ENCODE measurements around the gene HHAT. TPM values are rescaled to one million over a fixed set of nuclear protein-coding genes. Genes with fewer than 3 reads are reported as not detected.

Gene HHAT
- polyA plus RNA-seq, 3 donors, result 1.1 to 1.6 (median 1.5) TPM

DNA sequence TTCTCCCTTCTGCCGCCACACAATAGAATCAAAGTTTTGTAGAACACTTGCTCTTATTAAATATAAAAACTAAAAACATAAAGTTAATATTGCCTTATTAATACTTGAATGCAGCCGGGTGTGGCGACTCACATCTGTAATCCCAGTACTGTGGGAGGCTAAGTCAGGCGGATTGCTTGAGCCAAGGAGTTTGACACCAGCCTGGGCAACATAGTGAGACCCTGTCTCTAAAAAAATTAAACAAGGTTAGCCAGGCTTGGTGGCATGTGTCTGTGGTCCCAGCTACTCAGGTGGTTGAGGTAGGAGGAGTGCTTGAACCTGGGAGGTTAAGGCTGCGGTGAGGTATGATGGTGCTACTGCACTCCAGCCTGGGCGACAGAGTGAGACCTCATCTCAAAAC lies 13.2 kb upstream of the HHAT start:
- Histone ChIP-seq H3K4me2 (replicated peaks; ENCODE audit: extremely low read depth, low read length, poor library complexity, severe bottlenecking) (no peak overlapping the region), H3K27ac (ENCODE audit: low read depth in 1 of 2, low read length in 2 of 2) (no peak overlapping the region), H4K20me1 (ENCODE audit: insufficient read depth, low read length) (no peaks in the 10 kb centered on the region), H3K4me3 (replicated peaks in 1 of 3; ENCODE audit: low read depth in 2 of 3, low read length in 3 of 3) (no peak overlapping the region), H2AFZ (ENCODE audit: insufficient read depth, low read depth, low read length, poor library complexity, severe bottlenecking) (no peak overlapping the region), H3K79me2 (ENCODE audit: insufficient read depth, low read length) (no peaks in the 10 kb centered on the region), H3K36me3 (replicated peaks in 1 of 2; ENCODE audit: control insufficient read depth in 1 of 2, insufficient read depth in 2 of 2, low read length in 2 of 2) (no peaks in the 10 kb centered on the region), H3K9ac (ENCODE audit: insufficient read depth, low read length, poor library complexity, severe bottlenecking) (no peak overlapping the region), H3K9me3 (replicated peaks in 1 of 2; ENCODE audit: control insufficient read depth in 1 of 2, insufficient read depth in 1 of 2, low read length in 2 of 2) (no peaks in the 10 kb centered on the region), H3K27me3 (ENCODE audit: control insufficient read depth in 2 of 2, insufficient read depth in 2 of 2, low read length in 2 of 2) (peaks cover 4 to 6% of the 10 kb centered on the region in 2 donors), H3K4me1 (ENCODE audit: control insufficient read depth in 1 of 2, insufficient read depth in 2 of 2, low read length in 2 of 2) (peaks cover 4 to 5% of the 10 kb centered on the region in 2 donors)
- TF ChIP-seq, protein P1, sequence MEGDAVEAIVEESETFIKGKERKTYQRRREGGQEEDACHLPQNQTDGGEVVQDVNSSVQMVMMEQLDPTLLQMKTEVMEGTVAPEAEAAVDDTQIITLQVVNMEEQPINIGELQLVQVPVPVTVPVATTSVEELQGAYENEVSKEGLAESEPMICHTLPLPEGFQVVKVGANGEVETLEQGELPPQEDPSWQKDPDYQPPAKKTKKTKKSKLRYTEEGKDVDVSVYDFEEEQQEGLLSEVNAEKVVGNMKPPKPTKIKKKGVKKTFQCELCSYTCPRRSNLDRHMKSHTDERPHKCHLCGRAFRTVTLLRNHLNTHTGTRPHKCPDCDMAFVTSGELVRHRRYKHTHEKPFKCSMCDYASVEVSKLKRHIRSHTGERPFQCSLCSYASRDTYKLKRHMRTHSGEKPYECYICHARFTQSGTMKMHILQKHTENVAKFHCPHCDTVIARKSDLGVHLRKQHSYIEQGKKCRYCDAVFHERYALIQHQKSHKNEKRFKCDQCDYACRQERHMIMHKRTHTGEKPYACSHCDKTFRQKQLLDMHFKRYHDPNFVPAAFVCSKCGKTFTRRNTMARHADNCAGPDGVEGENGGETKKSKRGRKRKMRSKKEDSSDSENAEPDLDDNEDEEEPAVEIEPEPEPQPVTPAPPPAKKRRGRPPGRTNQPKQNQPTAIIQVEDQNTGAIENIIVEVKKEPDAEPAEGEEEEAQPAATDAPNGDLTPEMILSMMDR (IDR thresholded peaks at IDR 0.05), result no peak
- no peak overlapping the region for H3K4me3 Mint-ChIP-seq
- peaks cover 6% of the 10 kb centered on the region for H3K4me1 Mint-ChIP-seq
- H3K9me3 Mint-ChIP-seq, result peaks cover 0 to 9% (median 4%) of the 10 kb centered on the region in 7 donors
- WGBS (ENCODE audit: insufficient coverage), result 84% methylated on average over 3 of the region's 6 CpGs
- no peak for DNase-seq
- peaks cover 13 to 29% (median 27%) of the 10 kb centered on the region in 3 donors for H3K27me3 Mint-ChIP-seq (ENCODE audit: low read depth in 3 of 3)
- H3K36me3 Mint-ChIP-seq, result no peaks in the 10 kb centered on the region
- intact Hi-C loops (cut with micrococcal nuclease), result no loop called here
- no peak overlapping the region for H3K27ac Mint-ChIP-seq

DNA sequence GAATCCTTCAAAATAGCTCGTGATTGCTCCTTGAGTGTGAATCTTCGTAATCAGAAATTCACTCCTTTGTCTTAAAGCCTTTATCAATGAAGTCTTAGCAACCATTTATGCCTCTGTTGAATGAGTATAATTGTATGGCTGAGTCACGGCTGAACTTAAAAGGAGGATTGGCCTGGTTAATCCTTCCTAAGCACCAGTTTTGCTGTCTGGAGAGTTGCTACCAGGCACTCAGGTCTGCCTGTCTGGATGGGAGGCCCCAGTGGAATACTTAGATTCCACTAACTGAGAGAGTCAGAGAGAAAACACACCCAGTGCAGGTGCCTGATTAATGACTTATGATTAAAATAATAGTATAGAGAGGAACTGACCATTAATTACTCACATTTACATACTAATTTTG lies 7.6 kb upstream of the HHAT start:
- no peaks in the 10 kb centered on the region for H3K36me3 Mint-ChIP-seq
- DNase-seq, result no peak

More for the DNA sequence above, 7.6 kb upstream of the HHAT start:
- no peaks in the 10 kb centered on the region for H3K4me1 ChIP-seq (ENCODE audit: control insufficient read depth in 1 of 2, insufficient read depth in 2 of 2, low read length in 2 of 2)
- no peaks in the 10 kb centered on the region for H3K36me3 ChIP-seq (replicated peaks in 1 of 2; ENCODE audit: control insufficient read depth in 1 of 2, insufficient read depth in 2 of 2, low read length in 2 of 2)
- H3K4me2 ChIP-seq (replicated peaks; ENCODE audit: extremely low read depth, low read length, poor library complexity, severe bottlenecking), result no peak overlapping the region
- no peaks in the 10 kb centered on the region for H3K9me3 ChIP-seq (replicated peaks in 1 of 2; ENCODE audit: control insufficient read depth in 1 of 2, insufficient read depth in 1 of 2, low read length in 2 of 2)
- no peak overlapping the region for H3K4me3 Mint-ChIP-seq
- no peaks in the 10 kb centered on the region for H3K79me2 ChIP-seq (ENCODE audit: insufficient read depth, low read length)
- WGBS (ENCODE audit: insufficient coverage), result no CpG with 5 or more reads among the region's 3 CpGs
- H3K9ac ChIP-seq (ENCODE audit: insufficient read depth, low read length, poor library complexity, severe bottlenecking), result no peak overlapping the region
- no peak overlapping the region for H3K4me3 ChIP-seq (replicated peaks in 1 of 3; ENCODE audit: low read depth in 2 of 3, low read length in 3 of 3)
- TF ChIP-seq, protein P1 (IDR thresholded peaks at IDR 0.05), result no peak
- peaks cover 6 to 10% (median 8%) of the 10 kb centered on the region in 7 donors for H3K9me3 Mint-ChIP-seq
- H3K27me3 Mint-ChIP-seq (ENCODE audit: low read depth in 3 of 3), result peaks cover 7 to 15% (median 7%) of the 10 kb centered on the region in 3 donors
- intact Hi-C loops (cut with micrococcal nuclease), result no loop called here
- H3K4me1 Mint-ChIP-seq, result no peaks in the 10 kb centered on the region
- H3K27ac Mint-ChIP-seq, result no peak overlapping the region
- H3K27me3 ChIP-seq (ENCODE audit: control insufficient read depth in 2 of 2, insufficient read depth in 2 of 2, low read length in 2 of 2), result no peaks in the 10 kb centered on the region
- no peak overlapping the region for H3K27ac ChIP-seq (ENCODE audit: low read depth in 1 of 2, low read length in 2 of 2)
- H2AFZ ChIP-seq (ENCODE audit: insufficient read depth, low read depth, low read length, poor library complexity, severe bottlenecking), result no peak overlapping the region
- H4K20me1 ChIP-seq (ENCODE audit: insufficient read depth, low read length), result no peaks in the 10 kb centered on the region
